HG03064 (cell line): ENCODE results near the gene APLF.
"Not testable (repeated sequence)": the region's sequence is repeated elsewhere in the genome, so short reads cannot be mapped to it uniquely, and the experiment has no call there.

Experiments used
- ATAC-seq: cut with Tn5 transposase; IDR thresholded peaks from one replicate; pipeline ENCODE4 v1.9.1; 2021; ENCODE audit warnings: low read depth; ENCODE audit not compliant: unreplicated experiment

APLF gene

GRCh38 chr2:68475110-68475509 is 7.7 kb downstream of the APLF start:
- ATAC-seq = no peak

- ATAC-seq = no peak
Measured at GRCh38 chr2:68475576-68475975, 8.2 kb downstream of the APLF start.

- no peak for ATAC-seq
Measured at GRCh38 chr2:68476454-68476853, 9.1 kb downstream of the APLF start.

GRCh38 chr2:68478688-68479087 is 11.3 kb downstream of the APLF start:
- no peak for ATAC-seq

- ATAC-seq = no peak
Measured at GRCh38 chr2:68482296-68482820, 15.0 kb downstream of the APLF start.

GRCh38 chr2:68483011-68483410 is 15.6 kb downstream of the APLF start:
- no peak for ATAC-seq

- ATAC-seq = no peak
Measured at GRCh38 chr2:68487773-68488355, 20.5 kb downstream of the APLF start.

GRCh38 chr2:68488605-68489004 is 21.2 kb downstream of the APLF start:
- not testable (repeated sequence) for ATAC-seq

GRCh38 chr2:68489282-68489681 is 21.9 kb downstream of the APLF start:
- ATAC-seq = no peak

GRCh38 chr2:68491582-68491981 is 24.2 kb downstream of the APLF start:
- no peak for ATAC-seq

GRCh38 chr2:68499133-68499532 is 31.7 kb downstream of the APLF start:
- no peak for ATAC-seq

- no peak for ATAC-seq
Measured at GRCh38 chr2:68500649-68501048, 33.3 kb downstream of the APLF start.

- no peak for ATAC-seq
Measured at GRCh38 chr2:68501768-68502167, 34.4 kb downstream of the APLF start.

GRCh38 chr2:68505603-68506159 is 38.3 kb downstream of the APLF start:
- ATAC-seq = no peak

- ATAC-seq = no peak
Measured at GRCh38 chr2:68506170-68506569, 38.8 kb downstream of the APLF start.

GRCh38 chr2:68512326-68512725 is 44.9 kb downstream of the APLF start:
- ATAC-seq = no peak

GRCh38 chr2:68512966-68513365 is 45.6 kb downstream of the APLF start:
- no peak for ATAC-seq

GRCh38 chr2:68514316-68514929 is 47.0 kb downstream of the APLF start:
- no peak for ATAC-seq

GRCh38 chr2:68516051-68516955 is 48.9 kb downstream of the APLF start:
- no peak for ATAC-seq

GRCh38 chr2:68519236-68519635 is 51.9 kb downstream of the APLF start:
- no peak for ATAC-seq

- no peak for ATAC-seq
Measured at GRCh38 chr2:68521037-68521436, 53.7 kb downstream of the APLF start.
